ENCODE results near the gene IGF2R. TPM values are rescaled to one million over a fixed set of nuclear protein-coding genes. Genes with fewer than 3 reads are reported as not detected.
A peak's percentile ranks its signal among the peaks of the same experiment; 100 is the strongest.

IGF2R gene
- total and polyA plus RNA-seq, 8 donors = 2.0 to 70.5 (median 31.5) TPM

GRCh38 chr6:159959165-159959975 lies 9.5 kb upstream of the IGF2R start:
- H3K9me3 ChIP-seq = no peaks in the 10 kb centered on the region
- H3K27ac ChIP-seq = peak overlapping the region in 3 of 5 donors; percentile 65 to 80 (median 68)
- intact Hi-C loops (cut with DNase I; ENCODE audit: low total_unique reads) = no loop called here
- H3K27me3 ChIP-seq = peaks cover 0 to 5% (median 0%) of the 10 kb centered on the region in 3 donors
- peaks cover 0 to 4% (median 0%) of the 10 kb centered on the region in 4 donors for H3K4me1 ChIP-seq
- DNase-seq = no peak
- TF ChIP-seq, protein P1, sequence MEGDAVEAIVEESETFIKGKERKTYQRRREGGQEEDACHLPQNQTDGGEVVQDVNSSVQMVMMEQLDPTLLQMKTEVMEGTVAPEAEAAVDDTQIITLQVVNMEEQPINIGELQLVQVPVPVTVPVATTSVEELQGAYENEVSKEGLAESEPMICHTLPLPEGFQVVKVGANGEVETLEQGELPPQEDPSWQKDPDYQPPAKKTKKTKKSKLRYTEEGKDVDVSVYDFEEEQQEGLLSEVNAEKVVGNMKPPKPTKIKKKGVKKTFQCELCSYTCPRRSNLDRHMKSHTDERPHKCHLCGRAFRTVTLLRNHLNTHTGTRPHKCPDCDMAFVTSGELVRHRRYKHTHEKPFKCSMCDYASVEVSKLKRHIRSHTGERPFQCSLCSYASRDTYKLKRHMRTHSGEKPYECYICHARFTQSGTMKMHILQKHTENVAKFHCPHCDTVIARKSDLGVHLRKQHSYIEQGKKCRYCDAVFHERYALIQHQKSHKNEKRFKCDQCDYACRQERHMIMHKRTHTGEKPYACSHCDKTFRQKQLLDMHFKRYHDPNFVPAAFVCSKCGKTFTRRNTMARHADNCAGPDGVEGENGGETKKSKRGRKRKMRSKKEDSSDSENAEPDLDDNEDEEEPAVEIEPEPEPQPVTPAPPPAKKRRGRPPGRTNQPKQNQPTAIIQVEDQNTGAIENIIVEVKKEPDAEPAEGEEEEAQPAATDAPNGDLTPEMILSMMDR (IDR thresholded peaks at IDR 0.05) = no peak
- TF ChIP-seq POLR2AphosphoS5 (IDR thresholded peaks at IDR 0.05) (no peak), POLR2A (IDR thresholded peaks at IDR 0.05) (no peak), EP300 (IDR thresholded peaks at IDR 0.05) (no peak)
- 86 to 95% (median 92%) methylated on average over 6 of the region's 6 CpGs for WGBS, 5 donors
- H3K4me3 ChIP-seq = no peak overlapping the region
- H3K36me3 ChIP-seq = no peaks in the 10 kb centered on the region

GRCh38 chr6:159959976-159960384 lies 8.9 kb upstream of the IGF2R start:
- peaks cover 0 to 10% (median 0%) of the 10 kb centered on the region in 3 donors for H3K27me3 ChIP-seq
- H3K9me3 ChIP-seq = no peaks in the 10 kb centered on the region
- peak overlapping the region in 3 of 5 donors; percentile 65 to 80 (median 68) for H3K27ac ChIP-seq
- 58 to 71% (median 63%) methylated on average over 3 of the region's 3 CpGs for WGBS, 5 donors
- no peaks in the 10 kb centered on the region for H3K36me3 ChIP-seq
- TF ChIP-seq POLR2A (IDR thresholded peaks at IDR 0.05) (no peak), POLR2AphosphoS5 (IDR thresholded peaks at IDR 0.05) (no peak), EP300 (IDR thresholded peaks at IDR 0.05) (no peak)
- TF ChIP-seq, protein P1 (IDR thresholded peaks at IDR 0.05) = no peak
- peaks cover 0 to 4% (median 0%) of the 10 kb centered on the region in 4 donors for H3K4me1 ChIP-seq
- intact Hi-C loops (cut with DNase I; ENCODE audit: low total_unique reads) = no loop called here
- no peak overlapping the region for H3K4me3 ChIP-seq
- DNase-seq = peak in 1 of 2 donors; percentile 72

DNA sequence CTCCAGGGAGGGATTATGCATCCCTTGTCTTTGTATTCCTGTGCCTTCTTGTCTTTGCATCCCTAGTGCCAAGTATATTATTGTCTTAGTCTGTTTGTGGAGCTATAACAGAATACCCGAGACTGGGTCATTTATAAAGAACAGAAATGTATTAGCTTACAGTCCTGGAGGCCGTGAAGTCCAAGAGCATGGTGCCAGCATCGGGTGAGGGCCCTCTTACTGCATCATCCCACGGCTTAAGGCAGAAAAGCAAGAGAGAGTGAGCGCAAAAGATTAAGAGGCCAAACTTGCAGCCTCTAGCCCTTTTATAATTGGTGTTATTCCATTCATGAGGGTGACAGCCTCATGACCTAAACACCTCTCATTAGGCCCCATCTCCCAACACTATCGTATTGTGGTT lies 8.4 kb upstream of the IGF2R start:
- Histone ChIP-seq H3K36me3 (no peaks in the 10 kb centered on the region), H3K27me3 (peaks cover 0 to 10% (median 0%) of the 10 kb centered on the region in 3 donors), H3K9me3 (no peaks in the 10 kb centered on the region), H3K4me3 (no peak overlapping the region), H3K27ac (peak overlapping the region in 2 of 5 donors; percentile 68 to 80), H3K4me1 (peaks cover 0 to 4% (median 0%) of the 10 kb centered on the region in 4 donors)
- intact Hi-C loops (cut with DNase I; ENCODE audit: low total_unique reads) = no loop called here
- no peak for TF ChIP-seq POLR2AphosphoS5 (IDR thresholded peaks at IDR 0.05)
- no peak for TF ChIP-seq EP300 (IDR thresholded peaks at IDR 0.05)
- DNase-seq = no peak
- 86 to 95% (median 91%) methylated on average over 6 of the region's 6 CpGs for WGBS, 5 donors

DNA sequence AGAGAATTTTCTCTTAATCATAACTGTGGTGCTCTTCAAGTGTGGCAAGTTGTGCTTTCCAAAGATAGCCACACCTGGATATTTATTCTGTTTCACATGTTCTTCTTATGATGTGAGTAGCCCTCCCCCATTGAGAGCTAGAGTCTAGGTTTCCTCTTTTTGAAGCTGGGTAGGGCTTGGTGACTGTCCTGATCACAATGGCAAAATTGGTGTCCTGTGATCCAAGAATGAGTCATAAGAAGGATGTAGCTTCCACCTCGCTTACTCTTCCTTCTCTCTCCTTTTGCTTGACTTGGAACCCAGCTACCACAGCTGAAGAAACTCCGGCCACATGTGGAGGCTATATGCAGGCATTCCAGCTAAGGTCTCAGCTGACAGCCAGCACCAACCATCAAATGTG lies 7.4 kb upstream of the IGF2R start:
- TF ChIP-seq EP300 (IDR thresholded peaks at IDR 0.05) (no peak), POLR2AphosphoS5 (IDR thresholded peaks at IDR 0.05) (no peak), POLR2A (IDR thresholded peaks at IDR 0.05) (no peak)
- TF ChIP-seq, protein P1 (IDR thresholded peaks at IDR 0.05) = no peak
- no peaks in the 10 kb centered on the region for H3K36me3 ChIP-seq
- H3K9me3 ChIP-seq = no peaks in the 10 kb centered on the region
- peaks cover 0 to 10% (median 0%) of the 10 kb centered on the region in 3 donors for H3K27me3 ChIP-seq
- no peak overlapping the region for H3K27ac ChIP-seq
- intact Hi-C loops (cut with DNase I; ENCODE audit: low total_unique reads) = no loop called here
- no peak for DNase-seq
- H3K4me1 ChIP-seq = peaks cover 0 to 11% (median 5%) of the 10 kb centered on the region in 4 donors
- H3K4me3 ChIP-seq = no peak overlapping the region
- WGBS, 5 donors = 77 to 85% (median 84%) methylated on average over 2 of the region's 2 CpGs

Data from stomach (tissue), 9 donors.